HUES64 (cell line): Measurements from ENCODE around the gene GRIN2A.

Source experiments
- H3K27ac ChIP-seq: 2 replicates; pipeline ENCODE4 v1.7.0; 2013; ENCODE audit warnings: low read depth, low read length, inconsistent platforms
- H3K27me3 ChIP-seq: 2 replicates; pipeline ENCODE4 v1.6.1; 2013; ENCODE audit warnings: mild to moderate bottlenecking, low read length; ENCODE audit not compliant: insufficient read depth
- H3K36me3 ChIP-seq: 2 replicates; pipeline ENCODE4 v1.6.1; 2013; ENCODE audit warnings: mild to moderate bottlenecking, low read length; ENCODE audit not compliant: insufficient read depth
- H3K4me1 ChIP-seq: 2 replicates; pipeline ENCODE4 v1.6.1; 2013; ENCODE audit warnings: mild to moderate bottlenecking, low read length, moderate library complexity; ENCODE audit not compliant: insufficient read depth
- H3K4me3 ChIP-seq: 2 replicates; pipeline ENCODE4 v1.5.1; 2013; ENCODE audit warnings: mild to moderate bottlenecking, low read length, moderate library complexity
- H3K9ac ChIP-seq: 2 replicates; pipeline ENCODE4 v1.6.1; 2013; ENCODE audit warnings: mild to moderate bottlenecking, low read depth, low read length
- H3K9me3 ChIP-seq: 2 replicates; pipeline ENCODE4 v1.6.1; 2013; ENCODE audit warnings: low read depth, low read length; ENCODE audit not compliant: insufficient read depth
- WGBS: fragments of 150-250, 120-280 bp; methylation state at CpG from one replicate; pipeline ENCODE4 v1.1.7; 2013; ENCODE audit warnings: missing lambda C conversion rate; 5-methylcytosine and 5-hydroxymethylcytosine counted together

GRIN2A gene

GRCh38 chr16:9859701-9860327, 322.4 kb downstream of the GRIN2A start:
- 91% methylated on average over 8 of the region's 8 CpGs for WGBS
- H3K4me3 ChIP-seq, result no peak overlapping the region

DNA sequence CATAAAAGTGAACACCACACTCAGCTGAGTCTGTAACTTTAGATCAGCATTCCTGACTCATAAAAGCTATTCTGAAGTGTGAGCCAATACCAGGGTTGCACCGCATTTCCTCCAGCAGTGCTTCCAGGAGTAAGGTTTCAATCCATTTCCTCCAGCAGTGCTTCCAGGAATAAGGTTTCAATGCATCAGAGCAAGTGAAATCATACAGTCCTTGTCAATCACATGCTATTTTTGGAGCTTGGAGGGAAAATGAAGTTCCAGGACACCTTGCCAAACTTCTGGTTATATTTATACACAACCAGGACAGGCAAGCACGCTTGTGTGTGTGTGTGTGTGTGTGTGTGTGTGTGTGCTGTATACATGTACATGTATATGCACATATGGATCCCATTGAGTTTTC, 327.6 kb downstream of the GRIN2A start:
- H3K9ac ChIP-seq, result no peak overlapping the region
- H3K27me3 ChIP-seq, result no peaks in the 10 kb centered on the region
- no peaks in the 10 kb centered on the region for H3K36me3 ChIP-seq
- H3K4me1 ChIP-seq, result no peaks in the 10 kb centered on the region
- H3K27ac ChIP-seq, result no peak overlapping the region
- H3K4me3 ChIP-seq, result no peak overlapping the region
- 43% methylated on average over 1 of the region's 2 CpGs for whole genome bisulfite sequencing
- no peaks in the 10 kb centered on the region for H3K9me3 ChIP-seq

More at GRCh38 chr16:9859701-9860327, 322.4 kb downstream of the GRIN2A start:
- no peaks in the 10 kb centered on the region for H3K27me3 ChIP-seq
- H3K9me3 ChIP-seq, result no peaks in the 10 kb centered on the region
- no peaks in the 10 kb centered on the region for H3K4me1 ChIP-seq
- no peaks in the 10 kb centered on the region for H3K36me3 ChIP-seq
- no peak overlapping the region for H3K27ac ChIP-seq
- no peak overlapping the region for H3K9ac ChIP-seq

DNA sequence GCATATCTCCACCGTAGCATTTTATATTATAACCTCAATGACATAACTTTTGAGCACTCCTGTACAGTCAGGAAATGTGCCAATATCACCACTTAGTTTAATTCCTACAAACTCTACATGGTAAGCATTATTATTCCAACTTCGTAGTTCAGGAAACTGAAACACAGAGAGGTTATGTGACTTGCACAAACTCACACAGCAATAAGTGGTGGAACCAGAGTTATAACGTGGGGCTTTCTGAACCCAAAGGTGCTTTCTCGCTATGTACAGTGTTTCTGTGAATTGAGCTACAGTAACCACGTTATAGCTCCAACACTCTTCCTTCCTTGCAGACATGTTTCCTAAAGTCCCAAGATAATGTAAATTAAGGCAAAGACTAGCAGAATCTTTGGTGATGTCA, 330.2 kb downstream of the GRIN2A start:
- no peaks in the 10 kb centered on the region for H3K27me3 ChIP-seq
- no peaks in the 10 kb centered on the region for H3K36me3 ChIP-seq
- H3K27ac ChIP-seq, result no peak overlapping the region
- WGBS, result 91% methylated on average over 5 of the region's 5 CpGs
- no peaks in the 10 kb centered on the region for H3K4me1 ChIP-seq
- H3K4me3 ChIP-seq, result no peak overlapping the region
- H3K9me3 ChIP-seq, result no peaks in the 10 kb centered on the region
- no peak overlapping the region for H3K9ac ChIP-seq

- no peak overlapping the region for H3K27ac ChIP-seq
- no peaks in the 10 kb centered on the region for H3K36me3 ChIP-seq
- 90% methylated on average over 8 of the region's 9 CpGs for WGBS
- no peaks in the 10 kb centered on the region for H3K27me3 ChIP-seq
- H3K4me1 ChIP-seq, result no peaks in the 10 kb centered on the region
- no peak overlapping the region for H3K9ac ChIP-seq
- no peak overlapping the region for H3K4me3 ChIP-seq
- no peaks in the 10 kb centered on the region for H3K9me3 ChIP-seq
Measured at GRCh38 chr16:9850817-9851216, 331.4 kb downstream of the GRIN2A start.

DNA sequence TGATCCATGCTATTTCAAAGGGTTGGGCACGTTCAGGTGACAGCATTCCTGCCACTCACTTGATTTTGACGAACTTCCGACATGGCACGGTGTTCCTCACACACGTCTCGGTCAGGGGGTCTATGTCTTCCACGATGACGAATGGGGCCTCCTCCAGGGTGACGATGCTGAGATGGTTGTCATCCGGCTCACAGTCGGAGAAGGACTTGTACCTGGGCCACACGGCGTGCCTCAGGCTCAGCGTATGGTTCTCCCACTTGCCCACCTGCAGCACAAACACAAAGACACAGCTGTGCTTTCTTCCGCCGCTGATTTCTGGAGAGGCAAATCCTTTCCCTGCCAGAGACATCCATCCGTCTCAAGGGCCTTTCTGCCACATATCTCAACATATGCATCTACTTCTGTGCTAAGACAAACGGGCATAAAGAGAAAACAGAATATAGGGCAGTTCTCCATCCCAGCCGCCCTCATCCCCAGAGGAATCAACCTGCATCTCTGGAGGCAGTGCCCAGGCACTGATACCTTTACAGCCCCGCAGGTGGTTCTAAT, 332.5 kb downstream of the GRIN2A start:
- no peak overlapping the region for H3K27ac ChIP-seq
- no peaks in the 10 kb centered on the region for H3K9me3 ChIP-seq
- no peak overlapping the region for H3K4me3 ChIP-seq
- WGBS, result 93% methylated on average over 20 of the region's 20 CpGs
- no peaks in the 10 kb centered on the region for H3K36me3 ChIP-seq
- no peaks in the 10 kb centered on the region for H3K27me3 ChIP-seq
- no peaks in the 10 kb centered on the region for H3K4me1 ChIP-seq
- no peak overlapping the region for H3K9ac ChIP-seq

GRCh38 chr16:9847146-9847545, 335.1 kb downstream of the GRIN2A start:
- 86% methylated on average over 2 of the region's 2 CpGs for WGBS
- Histone ChIP-seq H3K9me3 (no peaks in the 10 kb centered on the region), H3K27ac (no peak overlapping the region), H3K4me3 (no peak overlapping the region), H3K4me1 (no peaks in the 10 kb centered on the region), H3K27me3 (no peaks in the 10 kb centered on the region), H3K36me3 (no peaks in the 10 kb centered on the region), H3K9ac (no peak overlapping the region)

- Histone ChIP-seq H3K36me3 (no peaks in the 10 kb centered on the region), H3K9ac (no peak overlapping the region), H3K27ac (no peak overlapping the region), H3K27me3 (no peaks in the 10 kb centered on the region), H3K4me1 (no peaks in the 10 kb centered on the region), H3K9me3 (no peaks in the 10 kb centered on the region), H3K4me3 (no peak overlapping the region)
- WGBS, result 89% methylated on average over 2 of the region's 2 CpGs
Measured at GRCh38 chr16:9846362-9847099, 335.7 kb downstream of the GRIN2A start.

- whole genome bisulfite sequencing, result 95% methylated on average over 3 of the region's 3 CpGs
- no peaks in the 10 kb centered on the region for H3K27me3 ChIP-seq
- no peaks in the 10 kb centered on the region for H3K36me3 ChIP-seq
- no peak overlapping the region for H3K27ac ChIP-seq
- no peak overlapping the region for H3K9ac ChIP-seq
- no peak overlapping the region for H3K4me3 ChIP-seq
- H3K9me3 ChIP-seq, result no peaks in the 10 kb centered on the region
- peaks cover 4% of the 10 kb centered on the region; the same call in 1 of the 2 replicates for H3K4me1 ChIP-seq
Measured at GRCh38 chr16:9845661-9846361, 336.4 kb downstream of the GRIN2A start.

DNA sequence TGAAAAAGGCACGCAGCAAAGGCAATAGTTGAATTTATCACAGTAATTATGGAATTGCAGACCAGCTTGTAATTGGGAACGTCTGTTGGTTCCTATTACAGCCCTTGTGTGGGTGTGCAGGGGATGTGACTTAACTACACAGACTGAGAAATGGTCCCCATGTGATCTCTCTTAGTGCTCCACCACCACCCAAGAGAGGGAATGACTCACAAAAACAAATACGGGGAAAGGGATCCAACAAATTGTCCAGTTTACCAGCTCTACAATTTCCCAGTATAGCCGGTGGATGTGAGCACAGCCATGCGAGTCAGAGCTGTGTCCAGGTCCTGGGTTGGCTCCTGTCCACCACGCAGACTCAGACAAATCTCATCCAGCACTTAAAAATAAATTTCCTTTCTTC, 337.9 kb downstream of the GRIN2A start:
- 94% methylated on average over 6 of the region's 6 CpGs for WGBS

GRCh38 chr16:9843424-9844018, 338.7 kb downstream of the GRIN2A start:
- no peaks in the 10 kb centered on the region for H3K36me3 ChIP-seq
- H3K9ac ChIP-seq, result no peak overlapping the region
- no peaks in the 10 kb centered on the region for H3K9me3 ChIP-seq
- peaks cover 9% of the 10 kb centered on the region for H3K4me1 ChIP-seq
- no peak overlapping the region for H3K27ac ChIP-seq
- no peak overlapping the region for H3K4me3 ChIP-seq
- no peaks in the 10 kb centered on the region for H3K27me3 ChIP-seq
- 97% methylated on average over 3 of the region's 3 CpGs for WGBS

More for the DNA sequence above, 337.9 kb downstream of the GRIN2A start:
- no peak overlapping the region for H3K4me3 ChIP-seq
- H3K27ac ChIP-seq, result no peak overlapping the region
- no peaks in the 10 kb centered on the region for H3K36me3 ChIP-seq
- peaks cover 9% of the 10 kb centered on the region for H3K4me1 ChIP-seq
- no peaks in the 10 kb centered on the region for H3K9me3 ChIP-seq
- H3K9ac ChIP-seq, result no peak overlapping the region
- H3K27me3 ChIP-seq, result no peaks in the 10 kb centered on the region
